HCT116 (cell line): ENCODE measurements around the gene CCR6. TPM values are rescaled to one million over a fixed set of nuclear protein-coding genes. Genes with fewer than 3 reads are reported as not detected.

ENCODE experiments used
- ATAC-seq: fragments of 200-7000 bp; cut with Tn5 transposase; 2 replicates; pipeline ENCODE4 v1.9.1; 2020; ENCODE audit warnings: mild to moderate bottlenecking, moderate library complexity
- BruUV-seq: library from RNA; stranded (reverse); fragments of 400-500 nt; replicated peaks from 2 replicates; lab custom pipeline; 2021; lab: Mats Ljungman, UMichigan
- CTCF ChIA-PET: fragments of 300-600 bp; sonication (Branson Sonifier 250); formaldehyde crosslinking; loops from one replicate; lab custom pipeline; 2021; ENCODE audit warnings: antibody characterized with exemption; lab: Charles Lee
- POLR2A ChIA-PET: fragments of 300-600, 350-600 bp; sonication (Branson Sonifier 250); formaldehyde crosslinking; loops from one replicate; lab custom pipeline; 2021; ENCODE audit warnings: antibody characterized with exemption; lab: Charles Lee
- RAD21 ChIA-PET, 2 experiments: fragments of 300-600 bp; sonication (Branson Sonifier 250); formaldehyde crosslinking; loops; one replicate each; lab custom pipeline; 2023; ENCODE audit warnings: low total read pairs in 2 of 2; ENCODE audit not compliant: uncharacterized antibody in 2 of 2, unreplicated experiment in 2 of 2, low non-redundant PET in 1 of 2; lab: Charles Lee
- DNase-seq: peaks from one replicate; pipeline ENCODE4 v3.0.0-alpha.2; 2010; ENCODE audit warnings: low read depth, low spot score
- H2AFZ ChIP-seq: fragments of 200-600 bp; shearing (Covaris generic), sonication (generic); 2 replicates; pipeline ENCODE4 v1.6.1; 2017; ENCODE audit warnings: low read depth, mixed run types, mixed read lengths, antibody characterized with exemption, low read length; ENCODE audit not compliant: poor library complexity, severe bottlenecking
- H3K27ac ChIP-seq: 2 replicates; pipeline ENCODE4 v1.5.1; 2012; ENCODE audit warnings: low read depth, low read length
- H3K27me3 ChIP-seq: fragments of 200-600 bp; sonication (generic); 2 replicates; pipeline ENCODE4 v1.6.1; 2016; ENCODE audit warnings: mixed run types, low read length, mixed read lengths; ENCODE audit not compliant: insufficient read depth
- H3K36me3 ChIP-seq, 2 experiments: fragments of 200-500 bp in 1 of 2; fragments of 200-600 bp in 1 of 2; sonication (Bioruptor generic) in 1 of 2; sonication (generic) in 1 of 2; 2 replicates each; pipeline versions ENCODE4 v1.5.1 to v1.6.1; 2014 to 2016; ENCODE audit warnings: low read length in 2 of 2, inconsistent platforms in 1 of 2, mixed read lengths in 1 of 2, mixed run types in 1 of 2; ENCODE audit not compliant: insufficient read depth in 2 of 2, control insufficient read depth in 1 of 2
- H3K4me1 ChIP-seq, 2 experiments: fragments of 200-600 bp in 1 of 2; sonication (generic) in 1 of 2; 2 replicates each; pipeline versions ENCODE4 v1.5.1 to v1.6.1; 2012 to 2017; ENCODE audit warnings: low read length in 2 of 2, inconsistent platforms in 1 of 2, mild to moderate bottlenecking in 1 of 2, mixed read lengths in 1 of 2, mixed run types in 1 of 2, moderate library complexity in 1 of 2; ENCODE audit not compliant: insufficient read depth in 2 of 2, control insufficient read depth in 1 of 2
- H3K4me2 ChIP-seq: fragments of 200-600 bp; sonication (generic); 2 replicates; pipeline ENCODE4 v1.6.1; 2017; ENCODE audit warnings: mixed run types, low read length, mixed read lengths
- H3K4me3 ChIP-seq, 2 experiments: fragments of 200-600 bp in 1 of 2; sonication (generic) in 1 of 2; replicated peaks in 1 of 2; 2 replicates each; pipeline ENCODE4 v1.5.1; 2011 to 2016; ENCODE audit warnings: low read length in 2 of 2, control low read depth in 1 of 2, low read depth in 1 of 2, mild to moderate bottlenecking in 1 of 2, mixed read lengths in 1 of 2, mixed run types in 1 of 2
- H3K79me2 ChIP-seq: fragments of 200-600 bp; sonication (generic); 2 replicates; pipeline ENCODE4 v1.6.1; 2017; ENCODE audit warnings: mild to moderate bottlenecking, mixed run types, low read length, moderate library complexity, mixed read lengths; ENCODE audit not compliant: insufficient read depth
- H3K9ac ChIP-seq: fragments of 200-600 bp; sonication (generic); 2 replicates; pipeline ENCODE4 v1.6.1; 2016; ENCODE audit warnings: low read length, mixed read lengths
- H3K9me2 ChIP-seq: fragments of 200-600 bp; sonication (generic), shearing (Covaris generic); 2 replicates; pipeline ENCODE4 v1.6.1; 2017; ENCODE audit warnings: mixed run types, mild to moderate bottlenecking, moderate library complexity; ENCODE audit not compliant: insufficient read depth
- H3K9me3 ChIP-seq, 2 experiments: fragments of 200-500 bp in 1 of 2; fragments of 200-600 bp in 1 of 2; sonication (Bioruptor generic) in 1 of 2; sonication (generic) in 1 of 2; 2 replicates each; pipeline ENCODE4 v1.6.1; 2014 to 2017; ENCODE audit warnings: low read length in 2 of 2, mixed read lengths in 2 of 2, inconsistent platforms in 1 of 2, low read depth in 1 of 2, mild to moderate bottlenecking in 1 of 2, mixed run types in 1 of 2, moderate library complexity in 1 of 2; ENCODE audit not compliant: control insufficient read depth in 1 of 2, insufficient read depth in 1 of 2
- H4K20me1 ChIP-seq: fragments of 200-600 bp; sonication (generic), shearing (Covaris generic); 2 replicates; pipeline ENCODE4 v1.6.1; 2017; ENCODE audit warnings: mixed run types, mild to moderate bottlenecking, moderate library complexity; ENCODE audit not compliant: insufficient read depth
- CEBPB ChIP-seq: IDR thresholded peaks from 2 replicates; pipeline ENCODE4 v1.6.1; 2012; ENCODE audit warnings: low read depth
- EGR1 ChIP-seq: IDR thresholded peaks from 2 replicates; pipeline ENCODE4 v1.6.1; 2012; ENCODE audit warnings: low read depth
- EZH2phosphoT487 ChIP-seq: fragments of 200-600 bp; IDR thresholded peaks from 2 replicates; pipeline ENCODE4 v1.6.1; 2018; ENCODE audit warnings: antibody characterized with exemption, borderline replicate concordance
- JUND ChIP-seq: IDR thresholded peaks from 2 replicates; pipeline ENCODE4 v1.6.1; 2012
- POLR2A ChIP-seq: IDR thresholded peaks from 2 replicates; pipeline ENCODE4 v1.7.0; 2011; ENCODE audit warnings: borderline replicate concordance; ENCODE audit not compliant: insufficient read depth, insufficient read length; ENCODE audit errors: extremely low read depth
- SIN3A ChIP-seq: IDR thresholded peaks from 2 replicates; pipeline ENCODE4 v1.6.1; 2012; ENCODE audit warnings: low read depth
- YY1 ChIP-seq: IDR thresholded peaks from 2 replicates; pipeline ENCODE4 v1.6.1; 2011; ENCODE audit warnings: low read length, low read depth, moderate library complexity, mild to moderate bottlenecking; ENCODE audit not compliant: insufficient replicate concordance; ENCODE audit errors: extremely low read depth
- ZFX ChIP-seq: fragments of 450-650 bp; IDR thresholded peaks from 2 replicates; pipeline ENCODE4 v1.6.1; 2017
- intact Hi-C: fragments of 100-400 bp; cut with micrococcal nuclease; formaldehyde crosslinking; loops from 2 replicates; pipeline ENCODE4 v1.10.0; 2022
- total RNA-seq: library from RNA; stranded (reverse); gene quantifications from one replicate; pipeline ENCODE4 v1.2.1, GENCODE V29; 2021; ENCODE audit not compliant: unreplicated experiment
- TF ChIP-seq, protein P1 (sequence below), 3 experiments: fragments of 200-600 bp in 1 of 3; sonication (generic) in 1 of 3; IDR thresholded peaks in 2 of 3; conservative IDR thresholded peaks in 1 of 3; 2 replicates each; pipeline ENCODE4 v1.5.1; 2012 to 2017; ENCODE audit warnings: low read depth in 2 of 3, low read length in 2 of 3, antibody characterized with exemption in 1 of 3, borderline replicate concordance in 1 of 3, control low read depth in 1 of 3, mild to moderate bottlenecking in 1 of 3, mixed read lengths in 1 of 3, mixed run types in 1 of 3, moderate library complexity in 1 of 3; ENCODE audit not compliant: insufficient read depth in 1 of 3
- TF ChIP-seq, protein P2 (sequence below): IDR thresholded peaks from 2 replicates; pipeline ENCODE4 v1.6.1; 2012
- TF ChIP-seq, protein P3 (sequence below): IDR thresholded peaks from 2 replicates; pipeline ENCODE4 v1.6.1; 2011; ENCODE audit warnings: mild to moderate bottlenecking, low read length, moderate library complexity; ENCODE audit not compliant: insufficient replicate concordance; ENCODE audit errors: extremely low read depth
- TF ChIP-seq, protein P4 (sequence below): IDR thresholded peaks from 2 replicates; pipeline ENCODE4 v1.6.1; 2012

CCR6 gene
- total RNA-seq, 1 experiment from 2014 or later, result not detected

DNA sequence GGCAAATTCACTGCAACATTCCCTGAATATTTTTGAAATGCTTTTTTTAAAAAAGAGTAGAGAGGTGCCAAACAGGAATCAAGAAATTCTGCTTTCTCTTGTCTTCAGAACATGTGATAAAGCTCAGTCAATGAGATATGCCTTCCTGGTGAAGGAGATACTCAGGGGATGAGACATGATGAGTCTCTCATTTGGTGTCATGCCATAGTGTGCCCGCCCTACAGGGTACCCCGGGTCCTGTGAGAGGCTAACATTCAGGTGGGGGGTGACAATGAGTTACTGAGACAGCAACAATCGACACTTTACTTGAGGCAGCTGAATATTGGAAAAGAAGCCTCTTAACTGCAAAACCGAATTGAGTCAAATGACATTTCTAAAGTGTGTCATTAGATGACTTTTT, 6.7 kb downstream of the CCR6 start:
- no peaks in the 10 kb centered on the region for H3K9me2 ChIP-seq
- no peak overlapping the region for H3K4me3 ChIP-seq
- DNase-seq, result no peak
- no peak overlapping the region for H3K9ac ChIP-seq
- TF ChIP-seq, protein P1, sequence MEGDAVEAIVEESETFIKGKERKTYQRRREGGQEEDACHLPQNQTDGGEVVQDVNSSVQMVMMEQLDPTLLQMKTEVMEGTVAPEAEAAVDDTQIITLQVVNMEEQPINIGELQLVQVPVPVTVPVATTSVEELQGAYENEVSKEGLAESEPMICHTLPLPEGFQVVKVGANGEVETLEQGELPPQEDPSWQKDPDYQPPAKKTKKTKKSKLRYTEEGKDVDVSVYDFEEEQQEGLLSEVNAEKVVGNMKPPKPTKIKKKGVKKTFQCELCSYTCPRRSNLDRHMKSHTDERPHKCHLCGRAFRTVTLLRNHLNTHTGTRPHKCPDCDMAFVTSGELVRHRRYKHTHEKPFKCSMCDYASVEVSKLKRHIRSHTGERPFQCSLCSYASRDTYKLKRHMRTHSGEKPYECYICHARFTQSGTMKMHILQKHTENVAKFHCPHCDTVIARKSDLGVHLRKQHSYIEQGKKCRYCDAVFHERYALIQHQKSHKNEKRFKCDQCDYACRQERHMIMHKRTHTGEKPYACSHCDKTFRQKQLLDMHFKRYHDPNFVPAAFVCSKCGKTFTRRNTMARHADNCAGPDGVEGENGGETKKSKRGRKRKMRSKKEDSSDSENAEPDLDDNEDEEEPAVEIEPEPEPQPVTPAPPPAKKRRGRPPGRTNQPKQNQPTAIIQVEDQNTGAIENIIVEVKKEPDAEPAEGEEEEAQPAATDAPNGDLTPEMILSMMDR (IDR thresholded peaks at IDR 0.05 in 2 of 3, conservative IDR thresholded peaks at IDR 0.05 in 1 of 3; ENCODE audit: borderline replicate concordance in 1 of 3, insufficient read depth in 1 of 3, low read depth in 2 of 3, low read length in 2 of 3), result no peak
- TF ChIP-seq CEBPB (no peak), YY1 (no peak), ZFX (no peak), JUND (no peak), POLR2A (no peak), EZH2phosphoT487 (no peak), SIN3A (no peak), EGR1 (no peak)
- TF ChIP-seq, protein P2, sequence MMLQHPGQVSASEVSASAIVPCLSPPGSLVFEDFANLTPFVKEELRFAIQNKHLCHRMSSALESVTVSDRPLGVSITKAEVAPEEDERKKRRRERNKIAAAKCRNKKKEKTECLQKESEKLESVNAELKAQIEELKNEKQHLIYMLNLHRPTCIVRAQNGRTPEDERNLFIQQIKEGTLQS, result no peak
- TF ChIP-seq, protein P3, sequence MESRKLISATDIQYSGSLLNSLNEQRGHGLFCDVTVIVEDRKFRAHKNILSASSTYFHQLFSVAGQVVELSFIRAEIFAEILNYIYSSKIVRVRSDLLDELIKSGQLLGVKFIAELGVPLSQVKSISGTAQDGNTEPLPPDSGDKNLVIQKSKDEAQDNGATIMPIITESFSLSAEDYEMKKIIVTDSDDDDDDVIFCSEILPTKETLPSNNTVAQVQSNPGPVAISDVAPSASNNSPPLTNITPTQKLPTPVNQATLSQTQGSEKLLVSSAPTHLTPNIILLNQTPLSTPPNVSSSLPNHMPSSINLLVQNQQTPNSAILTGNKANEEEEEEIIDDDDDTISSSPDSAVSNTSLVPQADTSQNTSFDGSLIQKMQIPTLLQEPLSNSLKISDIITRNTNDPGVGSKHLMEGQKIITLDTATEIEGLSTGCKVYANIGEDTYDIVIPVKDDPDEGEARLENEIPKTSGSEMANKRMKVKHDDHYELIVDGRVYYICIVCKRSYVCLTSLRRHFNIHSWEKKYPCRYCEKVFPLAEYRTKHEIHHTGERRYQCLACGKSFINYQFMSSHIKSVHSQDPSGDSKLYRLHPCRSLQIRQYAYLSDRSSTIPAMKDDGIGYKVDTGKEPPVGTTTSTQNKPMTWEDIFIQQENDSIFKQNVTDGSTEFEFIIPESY, result no peak
- TF ChIP-seq, protein P4, sequence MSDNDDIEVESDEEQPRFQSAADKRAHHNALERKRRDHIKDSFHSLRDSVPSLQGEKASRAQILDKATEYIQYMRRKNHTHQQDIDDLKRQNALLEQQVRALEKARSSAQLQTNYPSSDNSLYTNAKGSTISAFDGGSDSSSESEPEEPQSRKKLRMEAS, result no peak
- no peak overlapping the region for H2AFZ ChIP-seq
- no peaks in the 10 kb centered on the region for H4K20me1 ChIP-seq
- BruUV-seq, result no TSS peak
- ChIA-PET POLR2A (no interaction called here), RAD21 (no interaction called here), CTCF (no interaction called here)
- intact Hi-C loops, result no loop called here
- no peak overlapping the region for H3K4me2 ChIP-seq
- H3K4me1 ChIP-seq, result no peaks in the 10 kb centered on the region
- ATAC-seq, result no peak
- no peaks in the 10 kb centered on the region for H3K79me2 ChIP-seq
- no peaks in the 10 kb centered on the region for H3K27me3 ChIP-seq
- H3K9me3 ChIP-seq, result no peaks in the 10 kb centered on the region
- H3K36me3 ChIP-seq, result no peaks in the 10 kb centered on the region
- no peak overlapping the region for H3K27ac ChIP-seq
